Activated CD4-positive, CD25-positive, alpha-beta regulatory T cell treated with anti-CD3 and anti-CD28 coated beads, Interleukin-2, amount 50 U/mL, for 24 hours (primary cell): Measurements from ENCODE around the gene SHB.

Experiments used
- ATAC-seq, 2 donors: fragments of 150-1000 bp; cut with Tn5 transposase; one replicate each; pipeline ENCODE4 v1.10.0; 2021; ENCODE audit warnings: mild to moderate bottlenecking in 1 of 2, moderate library complexity in 1 of 2

The SHB gene

DNA sequence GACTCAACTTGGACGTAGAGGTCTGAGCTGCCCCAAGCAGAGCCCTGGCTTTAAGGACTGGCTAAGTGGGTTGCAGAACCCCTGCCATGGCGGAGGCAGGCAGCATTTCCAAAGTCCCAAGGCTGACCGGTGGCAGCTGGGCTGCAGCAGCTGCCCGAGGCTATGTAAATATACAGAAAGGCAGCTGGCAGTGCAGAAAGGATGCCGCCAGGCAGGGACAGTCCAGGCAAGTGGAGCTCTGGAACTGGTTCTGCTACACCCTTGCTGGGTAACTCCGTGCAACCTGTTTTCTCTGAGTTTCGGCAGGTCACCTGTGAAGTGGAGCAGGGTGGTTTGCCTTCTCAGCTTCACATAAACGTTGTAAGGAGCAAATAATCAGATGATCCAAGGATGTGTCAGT lies 46.0 kb downstream of the SHB start:
- ATAC-seq, result no peak

DNA sequence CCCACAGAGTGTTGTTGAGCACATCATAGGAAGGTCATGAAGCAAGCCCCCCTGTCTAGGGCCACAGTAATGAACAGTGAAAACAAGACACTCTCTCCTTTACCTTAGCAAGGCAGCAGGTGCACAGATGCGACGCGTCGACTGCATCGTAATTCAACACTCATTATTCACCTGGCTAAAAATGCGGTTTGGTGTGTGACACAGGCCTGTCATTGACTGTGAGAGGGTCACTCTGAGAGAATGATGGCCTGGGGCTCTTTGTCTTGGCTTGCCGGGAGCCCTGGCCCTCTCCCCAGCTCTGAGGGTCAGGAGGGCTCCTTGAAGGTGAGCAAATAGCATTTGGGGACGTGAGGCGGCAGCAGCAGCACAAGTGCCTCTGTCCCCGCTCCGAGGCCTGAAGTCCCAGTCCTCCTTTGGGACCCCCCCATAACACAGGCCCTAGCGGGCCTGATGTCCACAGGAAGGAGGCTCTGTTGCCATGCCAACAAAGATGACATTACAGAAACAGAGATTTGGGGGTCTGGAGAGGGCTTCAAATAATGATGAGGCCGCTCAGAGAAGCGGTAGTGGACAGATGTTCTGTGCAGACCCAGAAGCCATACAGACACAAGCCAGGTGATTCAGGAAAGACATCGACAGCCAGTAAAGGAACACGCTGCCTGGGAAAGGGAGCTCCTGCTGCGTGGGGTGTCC lies 46.7 kb downstream of the SHB start:
- no peak for ATAC-seq

- ATAC-seq, result no peak
Observed at GRCh38 chr9:38020151-38021076, 48.6 kb downstream of the SHB start.

DNA sequence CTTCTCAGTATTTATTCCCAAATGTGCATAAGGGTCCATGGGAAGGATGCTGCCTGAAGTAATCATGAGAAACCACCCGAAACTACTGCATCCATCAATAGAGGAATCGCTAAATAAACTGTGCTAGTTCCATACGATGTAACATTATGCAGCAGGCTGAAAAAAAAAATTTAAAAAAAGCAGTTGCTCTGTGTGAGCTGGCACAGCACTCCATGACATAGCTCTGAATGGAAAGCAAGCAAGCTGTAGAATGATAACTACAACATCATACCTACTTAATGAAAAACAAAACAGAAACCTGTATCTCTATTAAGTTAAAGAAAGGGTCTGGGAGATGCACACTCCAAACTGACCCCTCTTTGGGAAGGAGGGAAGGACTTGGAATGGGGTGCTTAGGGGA lies 49.3 kb downstream of the SHB start:
- ATAC-seq, result no peak

DNA sequence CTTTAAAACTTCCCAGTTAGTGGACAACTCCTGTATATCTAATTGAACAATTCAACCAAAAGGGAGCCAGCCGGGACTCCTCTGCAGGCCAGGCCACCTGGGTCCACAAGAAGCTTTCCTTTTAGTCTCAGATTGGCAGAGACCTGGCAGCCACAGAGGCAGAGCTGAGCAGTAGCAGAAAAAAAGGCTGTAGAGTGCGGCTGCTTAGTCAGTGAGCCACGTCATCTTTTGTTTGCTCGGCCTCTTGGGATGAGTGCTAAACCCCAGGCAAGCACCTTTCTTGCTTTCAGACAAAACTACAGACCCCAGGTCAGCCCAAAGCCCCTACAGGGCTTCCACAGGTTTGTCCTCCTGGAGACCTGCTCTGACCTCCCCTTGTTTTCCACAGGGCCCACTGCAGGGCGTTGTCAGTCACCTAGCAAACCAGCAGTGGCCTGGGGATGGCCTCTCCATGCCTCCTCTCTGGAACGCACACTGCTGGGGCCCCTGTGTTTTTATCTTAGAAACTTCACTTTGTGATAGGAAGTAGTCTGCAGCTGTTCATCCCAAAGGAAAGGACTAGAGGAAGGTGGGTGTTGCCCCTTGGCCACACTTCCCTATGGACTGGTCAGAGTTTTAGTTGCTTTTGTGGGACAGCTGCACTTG lies 49.9 kb downstream of the SHB start:
- ATAC-seq, result no peak

GRCh38 chr9:38018241-38018957 lies 50.6 kb downstream of the SHB start:
- no peak for ATAC-seq

GRCh38 chr9:38017885-38018186 lies 51.2 kb downstream of the SHB start:
- ATAC-seq, result no peak

DNA sequence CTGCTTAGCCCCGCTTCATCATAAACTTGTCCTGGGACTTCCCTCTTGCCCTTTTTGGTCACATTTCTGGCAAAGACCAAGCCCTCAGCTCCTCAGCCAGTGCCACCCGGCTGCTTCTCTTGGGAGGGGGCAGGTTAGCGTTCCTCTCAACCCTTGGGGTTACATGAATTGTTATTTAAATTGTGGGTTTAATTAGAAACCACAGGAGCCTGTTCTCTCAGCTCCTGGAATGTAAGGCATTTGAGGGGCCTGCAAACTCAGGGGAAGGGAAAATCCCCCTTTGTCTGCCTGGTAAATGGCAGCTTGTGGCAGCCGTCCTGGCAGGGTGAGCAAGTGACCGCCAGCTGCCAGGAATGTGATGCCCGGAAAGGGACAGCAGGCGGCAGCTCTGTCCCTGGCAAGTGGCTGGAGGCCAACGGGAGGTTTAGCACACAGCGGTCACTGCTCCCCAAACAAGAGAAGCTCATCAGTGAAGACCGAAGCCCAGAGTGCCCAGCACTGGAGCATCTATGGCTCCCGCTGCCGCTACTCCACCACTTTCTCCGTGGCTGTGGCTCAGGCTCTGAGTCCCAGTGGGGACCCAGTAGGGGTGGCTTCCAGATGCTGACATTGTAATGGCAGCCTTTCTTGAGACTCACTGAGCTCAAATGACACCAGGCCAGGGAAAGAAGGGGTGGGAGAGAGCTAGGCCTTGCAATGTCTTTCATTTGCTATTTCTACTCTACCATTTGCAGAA lies 51.7 kb downstream of the SHB start:
- no peak for ATAC-seq

- ATAC-seq, result no peak
Observed at GRCh38 chr9:38016375-38017135, 52.5 kb downstream of the SHB start.

- no peak for ATAC-seq
Observed at GRCh38 chr9:38015906-38016305, 53.1 kb downstream of the SHB start.

GRCh38 chr9:38015266-38015665 lies 53.8 kb downstream of the SHB start:
- ATAC-seq, result no peak

DNA sequence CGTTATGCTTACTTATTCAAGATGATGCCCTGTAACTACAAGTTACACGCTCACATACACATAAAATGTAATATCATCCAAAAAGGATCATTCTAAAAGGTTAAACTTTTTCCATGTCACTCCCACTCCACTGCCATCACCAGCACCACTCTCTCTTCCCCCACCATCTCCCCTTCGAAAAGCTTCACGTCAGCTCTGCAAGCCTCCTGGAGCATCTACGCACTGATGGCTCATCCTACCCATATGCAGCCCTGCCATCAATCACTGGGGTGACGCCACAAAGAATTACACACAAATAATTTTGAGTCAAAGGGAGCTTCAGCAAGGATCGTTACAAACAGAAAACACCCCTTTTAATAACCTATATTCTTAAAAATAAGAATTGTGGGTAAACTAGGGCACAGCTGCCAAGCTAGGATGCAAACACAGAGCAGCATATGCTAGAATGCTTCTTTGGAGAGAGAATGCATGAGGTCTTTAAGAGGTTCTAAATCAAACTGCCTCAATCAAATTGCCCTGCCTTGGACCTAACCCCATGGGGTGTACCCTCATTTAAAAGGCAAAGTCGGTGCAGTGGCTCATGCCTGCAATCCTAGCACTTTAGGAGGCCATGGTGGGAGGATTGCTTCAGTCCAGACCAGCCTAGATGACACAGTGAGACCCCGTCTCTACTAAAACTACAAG lies 56.1 kb downstream of the SHB start:
- no peak for ATAC-seq

DNA sequence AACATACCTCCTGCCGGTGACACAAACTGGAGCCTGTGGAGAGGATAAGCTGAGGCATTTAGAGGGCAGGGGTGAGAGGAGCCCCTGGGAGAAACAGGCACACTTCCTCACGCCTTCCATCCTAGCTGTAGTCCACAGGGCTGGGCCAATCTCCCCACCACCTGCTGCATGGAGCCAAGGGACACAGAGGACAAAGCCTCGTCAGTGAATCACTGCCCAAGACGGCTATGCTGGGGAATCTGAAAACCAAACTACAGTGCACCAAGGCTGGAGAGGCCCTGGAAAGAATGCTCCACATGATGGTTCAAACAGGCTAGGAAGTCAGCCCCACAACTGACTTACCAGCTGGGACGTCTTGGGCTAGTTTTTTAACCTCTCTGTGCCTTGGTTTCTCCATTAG lies 57.0 kb downstream of the SHB start:
- no peak for ATAC-seq

- no peak for ATAC-seq
Observed at GRCh38 chr9:38010918-38011704, 57.9 kb downstream of the SHB start.

- ATAC-seq, result no peak
Observed at GRCh38 chr9:38009990-38010389, 59.0 kb downstream of the SHB start.

GRCh38 chr9:38009035-38009501 lies 60.0 kb downstream of the SHB start:
- no peak for ATAC-seq

- peak; percentile 72 to 74 for ATAC-seq
Observed at GRCh38 chr9:38008168-38009034, 60.6 kb downstream of the SHB start.

DNA sequence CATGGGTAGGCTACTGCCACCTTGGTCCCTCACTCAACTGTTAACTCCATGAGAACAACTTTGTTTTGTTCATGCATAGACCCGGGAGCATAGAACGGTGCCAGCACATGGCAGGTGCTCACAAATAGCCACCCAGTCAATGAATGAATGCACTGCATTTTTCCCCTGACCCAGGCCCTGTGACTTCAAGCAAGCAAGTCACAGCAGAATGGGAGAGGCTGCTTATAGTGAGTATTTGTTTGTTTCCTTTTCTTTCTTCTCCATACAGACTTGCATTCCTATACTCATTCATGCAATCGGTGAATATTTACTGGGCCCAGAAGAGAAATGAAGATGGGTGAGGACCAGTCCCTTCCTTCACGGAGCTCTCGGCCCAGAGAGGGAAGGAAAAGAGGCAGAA lies 62.0 kb downstream of the SHB start:
- ATAC-seq, result no peak

GRCh38 chr9:38006163-38006562 lies 62.9 kb downstream of the SHB start:
- no peak for ATAC-seq
